K562 (cell line): ENCODE data around the gene PTGR3. TPM values are rescaled to one million over a fixed set of nuclear protein-coding genes. Genes with fewer than 3 reads are reported as not detected.

Source experiments
- ATAC-seq: fragments of 200-7000 bp; cut with Tn5 transposase; 3 replicates; pipeline ENCODE4 v1.9.1; 2020; ENCODE audit warnings: moderate library complexity
- BruUV-seq: library from RNA; stranded (reverse); fragments of 400-500 nt; replicated peaks from 2 replicates; lab custom pipeline; 2021; lab: Mats Ljungman, UMichigan
- CTCF ChIA-PET: fragments of 300-600 bp; formaldehyde crosslinking; extraction: SDS; loops from one replicate; lab custom pipeline; 2021; ENCODE audit warnings: low intra/inter-chr PET ratio; lab: Yijun Ruan, JAX
- POLR2A ChIA-PET: fragments of 300-600, 350-650 bp; sonication (Branson Sonifier 250); formaldehyde crosslinking; extraction: SDS; loops from one replicate; lab custom pipeline; 2021; ENCODE audit warnings: antibody characterized with exemption, inconsistent platforms; lab: Yijun Ruan, JAX
- DNase-seq, 4 experiments: peaks; one replicate each; pipeline versions ENCODE4 v3.0.0 to v3.0.0-alpha.2; 2011 to 2018; ENCODE audit warnings: low spot score in 3 of 4, mixed read lengths in 3 of 4; ENCODE audit errors: extremely low read depth in 1 of 4
- FAIRE-seq: peaks from 2 replicates; lab custom pipeline; 2011; peaks lifted over from hg19 to GRCh38; lab: Jason Lieb, UNC
- H2AFZ ChIP-seq: 2 replicates; pipeline ENCODE4 v1.6.0; 2011; ENCODE audit warnings: low read depth, low read length, control low read depth, inconsistent platforms
- H3K27ac ChIP-seq: fragments of 200-600 bp; 3 replicates; pipeline ENCODE4 v1.8.0; 2011; ENCODE audit warnings: low read depth, mild to moderate bottlenecking, control low read depth, inconsistent platforms, low read length, moderate library complexity, mixed read lengths; ENCODE audit errors: extremely low read depth
- H3K27me3 ChIP-seq, 2 experiments: fragments of 300-600 bp in 1 of 2; 2 replicates in 1 of 2; 3 replicates in 1 of 2; pipeline versions ENCODE4 v1.6.0 to v1.8.0; 2011; ENCODE audit warnings: inconsistent platforms in 2 of 2, low read length in 2 of 2, mild to moderate bottlenecking in 1 of 2, mixed read lengths in 1 of 2, moderate library complexity in 1 of 2; ENCODE audit not compliant: control insufficient read depth in 2 of 2, insufficient read depth in 2 of 2
- H3K36me3 ChIP-seq: fragments of 300-600 bp; 3 replicates; pipeline ENCODE4 v1.8.0; 2011; ENCODE audit warnings: mild to moderate bottlenecking, low read length, inconsistent platforms; ENCODE audit not compliant: control insufficient read depth, insufficient read depth
- H3K4me1 ChIP-seq, 2 experiments: fragments of 200-600 bp in 1 of 2; replicated peaks in 1 of 2; 2 replicates in 1 of 2; 3 replicates in 1 of 2; pipeline versions ENCODE4 v1.5.1 to v1.8.0; 2011; ENCODE audit warnings: inconsistent platforms in 2 of 2, low read length in 2 of 2, mild to moderate bottlenecking in 1 of 2, mixed read lengths in 1 of 2, moderate library complexity in 1 of 2; ENCODE audit not compliant: control insufficient read depth in 2 of 2, insufficient read depth in 2 of 2
- H3K4me2 ChIP-seq: 2 replicates; pipeline ENCODE4 v1.6.1; 2011; ENCODE audit warnings: low read length, control low read depth, inconsistent platforms, mixed read lengths; ENCODE audit not compliant: insufficient read depth
- H3K4me3 ChIP-seq: fragments of 200-600 bp; sonication (generic), shearing (Covaris generic); 2 replicates; pipeline ENCODE4 v1.5.1; 2016; ENCODE audit warnings: control low read depth, inconsistent platforms
- H3K79me2 ChIP-seq: fragments of 200-600 bp; 3 replicates; pipeline ENCODE4 v1.8.0; 2011; ENCODE audit warnings: low read length, inconsistent platforms; ENCODE audit not compliant: control insufficient read depth, insufficient read depth
- H3K9ac ChIP-seq, 2 experiments: 2 replicates each; pipeline versions ENCODE4 v1.6.0 to v1.6.1; 2011; ENCODE audit warnings: low read depth in 2 of 2, low read length in 2 of 2, control low read depth in 1 of 2, inconsistent platforms in 1 of 2, mild to moderate bottlenecking in 1 of 2, mixed read lengths in 1 of 2; ENCODE audit not compliant: insufficient read depth in 1 of 2
- H3K9me1 ChIP-seq: one replicate; pipeline ENCODE4 v1.6.0; 2011; ENCODE audit warnings: inconsistent platforms, mild to moderate bottlenecking, low read length, moderate library complexity; ENCODE audit not compliant: control insufficient read depth, insufficient read depth
- H3K9me3 ChIP-seq: replicated peaks from 2 replicates; pipeline ENCODE4 v1.5.1; 2011; ENCODE audit warnings: low read depth, low read length, inconsistent platforms; ENCODE audit not compliant: control insufficient read depth, insufficient read depth
- H4K20me1 ChIP-seq: replicated peaks from 2 replicates; pipeline ENCODE4 v1.6.1; 2011; ENCODE audit warnings: low read length, inconsistent platforms, mixed read lengths; ENCODE audit not compliant: control insufficient read depth, insufficient read depth
- BCL6 ChIP-seq: fragments of 250-450 bp; sonication (Bioruptor Pico); IDR thresholded peaks from 2 replicates; pipeline ENCODE4 v1.4.0; 2020
- CREB3L1 ChIP-seq: fragments of 450-650 bp; IDR thresholded peaks from 2 replicates; pipeline ENCODE4 v1.6.1; 2014; ENCODE audit warnings: low read depth, mild to moderate bottlenecking, moderate library complexity, borderline replicate concordance
- HDGF ChIP-seq: fragments of 450-650 bp; IDR thresholded peaks from 2 replicates; pipeline ENCODE4 v1.6.1; 2016
- MCM7 ChIP-seq, 2 experiments: fragments of 450-650 bp; IDR thresholded peaks; 2 replicates each; pipeline ENCODE4 v1.6.1; 2016 to 2018
- NCOA2 ChIP-seq, 2 experiments: fragments of 450-650 bp; IDR thresholded peaks; 2 replicates each; pipeline ENCODE4 v1.6.1; 2018; ENCODE audit warnings: mild to moderate bottlenecking in 2 of 2, moderate library complexity in 1 of 2; ENCODE audit not compliant: partially characterized antibody in 2 of 2
- POLR3A ChIP-seq: IDR thresholded peaks from 2 replicates; pipeline ENCODE4 v1.6.1; 2011; ENCODE audit warnings: borderline replicate concordance, mild to moderate bottlenecking, moderate library complexity; ENCODE audit not compliant: insufficient read length, insufficient read depth; ENCODE audit errors: extremely low read depth
- SETDB1 ChIP-seq: IDR thresholded peaks from one replicate; pipeline ENCODE4 v1.6.1; 2012; ENCODE audit warnings: low read length, control low read depth, inconsistent platforms
- SMAD3 ChIP-seq: fragments of 450-650 bp; formaldehyde crosslinking; conservative IDR thresholded peaks from 2 replicates; pipeline ENCODE4 v1.4.0; 2020; ENCODE audit warnings: mild to moderate bottlenecking
- ZNF232 ChIP-seq: sonication (generic); formaldehyde crosslinking; IDR thresholded peaks from 2 replicates; pipeline ENCODE4 v1.8.0; 2022; ENCODE audit warnings: mild to moderate bottlenecking, missing genetic modification reagents
- WGBS: fragments of 100-300 bp; shearing (Covaris generic); methylation state at CpG from one replicate; pipeline ENCODE4 v1.1.6; 2016; ENCODE audit warnings: low coverage, mixed read lengths; ENCODE audit not compliant: insufficient coverage; ENCODE audit errors: missing lambda C conversion rate; 5-methylcytosine and 5-hydroxymethylcytosine counted together
- in situ Hi-C: fragments of 300-500 bp; cut with MboI; formaldehyde crosslinking; loops from 4 replicates; pipeline ENCODE4 v1.15.0; 2018; ENCODE audit warnings: inconsistent platforms, mixed read lengths
- intact Hi-C: fragments of 100-400 bp; cut with micrococcal nuclease; formaldehyde crosslinking; loops from 2 replicates; pipeline ENCODE4 v1.14.2; 2022
- polyA plus RNA-seq, 8 experiments: library from polyadenylated mRNA; depleted of rRNA in 4 of 8; stranded (reverse) in 5 of 8; unstranded in 3 of 8; fragments of >200 nt; fragmentation: Nextera tagmentation in 2 of 8; fragmentation: Illumina TruSeq in 1 of 8; extraction: Ambion mirVana in 2 of 8; extraction: Trizol in 1 of 8; gene quantifications; 2 replicates each; pipeline versions ENCODE4 v1.2.1 to v1.2.3, GENCODE V29; 2011 to 2014; ENCODE audit warnings: inconsistent platforms in 1 of 8, missing spikeins in 1 of 8
- total RNA-seq, 7 experiments: library from RNA; depleted of rRNA in 6 of 7; stranded (reverse); fragments of >200 nt in 6 of 7; fragmentation: Illumina TruSeq in 2 of 7; extraction: Trizol in 2 of 7; gene quantifications; 2 replicates each; pipeline versions ENCODE4 v1.2.1 to v1.2.3, GENCODE V29; 2011 to 2021; ENCODE audit warnings: low replicate concordance in 1 of 7

Gene PTGR3
- total and polyA plus RNA-seq, 9 of the 15 experiments (the other 6 are each of a cell fraction or from before 2014, with no cell fraction given): 4.1 to 32.3 (median 15.3) TPM

GRCh38 chr18:75165926-75166325, 43.0 kb downstream of the PTGR3 start:
- no peaks in the 10 kb centered on the region for H3K79me2 ChIP-seq
- peaks cover 12 to 55% of the 10 kb centered on the region in 2 experiments; a peak in 4 of 5 replicates for H3K27me3 ChIP-seq
- H3K27ac ChIP-seq: no peak overlapping the region
- intact Hi-C loops (loop anchor here (10.0 kb wide), 1 partner anchor 309 kb away; no protein-coding TSS in a partner anchor), in situ Hi-C loops (no loop called here)
- ATAC-seq (no peak), FAIRE-seq (no peak), DNase-seq (no peak)
- no peak overlapping the region for H3K9ac ChIP-seq
- no peaks in the 10 kb centered on the region for H4K20me1 ChIP-seq
- POLR2A ChIA-PET: interaction anchor here (1.1 kb wide), 1 partner anchor 11 kb away, joined by 3 read pairs; no protein-coding TSS in a partner anchor
- WGBS: 0% methylated on average over 8 of the region's 8 CpGs
- no peak overlapping the region for H3K4me2 ChIP-seq
- no peak for TF ChIP-seq NCOA2 (IDR thresholded peaks at IDR 0.05; ENCODE audit: partially characterized antibody in 2 of 2)
- TF ChIP-seq MCM7 (IDR thresholded peaks at IDR 0.05): no peak
- no peak for TF ChIP-seq SETDB1
- no peak for TF ChIP-seq BCL6 (CRISPR knock-in tag)
- no peak for TF ChIP-seq CREB3L1
- TF ChIP-seq SMAD3 (CRISPR knock-in tag): no peak
- no peak for TF ChIP-seq ZNF232 (CRISPR knock-in tag)
- no peak for TF ChIP-seq HDGF
- no peak for TF ChIP-seq POLR3A
- no TSS peak for BruUV-seq
- peaks cover 0 to 8% of the 10 kb centered on the region in 2 experiments; a peak in 1 of 5 replicates for H3K4me1 ChIP-seq
- no peaks in the 10 kb centered on the region for H3K36me3 ChIP-seq
- H3K9me3 ChIP-seq: no peaks in the 10 kb centered on the region
- H3K4me3 ChIP-seq: no peak overlapping the region
- no peaks in the 10 kb centered on the region for H3K9me1 ChIP-seq
- CTCF ChIA-PET: no interaction called here
- no peak overlapping the region for H2AFZ ChIP-seq
